Mammary epithelial cell (primary cell): ENCODE results near the gene TACC2.

Experiments
- EZH2 ChIP-seq: IDR thresholded peaks from 2 replicates; pipeline ENCODE4 v1.6.1; 2012; ENCODE audit warnings: low read length, inconsistent platforms, borderline replicate concordance
- TF ChIP-seq, protein P1 (sequence below), 2 donors: IDR thresholded peaks in 1 of 2; conservative IDR thresholded peaks in 1 of 2; 2 replicates each; pipeline ENCODE4 v1.5.1; 2011 to 2012; ENCODE audit warnings: inconsistent platforms in 2 of 2, low read length in 2 of 2, mild to moderate bottlenecking in 2 of 2, control low read depth in 1 of 2, low read depth in 1 of 2; ENCODE audit not compliant: insufficient read depth in 1 of 2; ENCODE audit errors: extremely low read depth in 1 of 2

DNA sequence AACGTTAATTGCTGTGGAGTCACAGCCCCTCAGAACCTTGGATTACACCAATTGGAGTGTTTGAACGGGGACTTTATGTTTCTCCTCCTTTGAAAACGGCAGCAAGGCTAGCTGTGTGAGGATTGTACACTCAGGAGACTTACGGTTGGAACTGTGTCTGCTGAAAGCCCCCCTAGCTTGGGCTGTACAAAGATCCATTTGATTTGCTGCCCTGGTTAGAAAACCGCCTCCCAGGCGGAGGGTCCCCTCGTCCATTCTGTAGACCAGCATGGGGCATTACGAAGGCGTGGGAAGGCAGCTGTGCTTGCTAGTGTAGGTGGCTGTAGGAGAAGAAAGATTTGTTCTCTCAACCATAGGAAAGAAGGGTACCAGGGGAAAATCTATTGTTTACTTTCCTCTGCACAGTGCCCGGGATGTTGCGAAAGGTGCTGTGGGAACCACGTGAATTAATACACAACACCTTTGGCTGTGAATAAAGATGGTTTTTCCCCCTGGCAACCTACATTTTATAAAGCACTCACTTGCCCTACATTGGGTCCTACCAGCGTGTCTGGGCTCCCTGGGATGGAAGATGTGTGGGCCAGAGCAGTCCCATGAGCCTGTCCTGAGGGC, 208.8 kb downstream of the TACC2 start:
- TF ChIP-seq, protein P1, sequence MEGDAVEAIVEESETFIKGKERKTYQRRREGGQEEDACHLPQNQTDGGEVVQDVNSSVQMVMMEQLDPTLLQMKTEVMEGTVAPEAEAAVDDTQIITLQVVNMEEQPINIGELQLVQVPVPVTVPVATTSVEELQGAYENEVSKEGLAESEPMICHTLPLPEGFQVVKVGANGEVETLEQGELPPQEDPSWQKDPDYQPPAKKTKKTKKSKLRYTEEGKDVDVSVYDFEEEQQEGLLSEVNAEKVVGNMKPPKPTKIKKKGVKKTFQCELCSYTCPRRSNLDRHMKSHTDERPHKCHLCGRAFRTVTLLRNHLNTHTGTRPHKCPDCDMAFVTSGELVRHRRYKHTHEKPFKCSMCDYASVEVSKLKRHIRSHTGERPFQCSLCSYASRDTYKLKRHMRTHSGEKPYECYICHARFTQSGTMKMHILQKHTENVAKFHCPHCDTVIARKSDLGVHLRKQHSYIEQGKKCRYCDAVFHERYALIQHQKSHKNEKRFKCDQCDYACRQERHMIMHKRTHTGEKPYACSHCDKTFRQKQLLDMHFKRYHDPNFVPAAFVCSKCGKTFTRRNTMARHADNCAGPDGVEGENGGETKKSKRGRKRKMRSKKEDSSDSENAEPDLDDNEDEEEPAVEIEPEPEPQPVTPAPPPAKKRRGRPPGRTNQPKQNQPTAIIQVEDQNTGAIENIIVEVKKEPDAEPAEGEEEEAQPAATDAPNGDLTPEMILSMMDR (conservative IDR thresholded peaks at IDR 0.05 in 1 of 2, IDR thresholded peaks at IDR 0.05 in 1 of 2; ENCODE audit: extremely low read depth in 1 of 2, insufficient read depth in 1 of 2, low read depth in 1 of 2, low read length in 2 of 2) = no peak
- TF ChIP-seq EZH2 = no peak
